ENCODE measurements around the gene BMF. TPM values are rescaled to one million over a fixed set of nuclear protein-coding genes. Genes with fewer than 3 reads are reported as not detected.

BMF gene
- total RNA-seq, 1 donor from 2014 or later, result 5.5 TPM

DNA sequence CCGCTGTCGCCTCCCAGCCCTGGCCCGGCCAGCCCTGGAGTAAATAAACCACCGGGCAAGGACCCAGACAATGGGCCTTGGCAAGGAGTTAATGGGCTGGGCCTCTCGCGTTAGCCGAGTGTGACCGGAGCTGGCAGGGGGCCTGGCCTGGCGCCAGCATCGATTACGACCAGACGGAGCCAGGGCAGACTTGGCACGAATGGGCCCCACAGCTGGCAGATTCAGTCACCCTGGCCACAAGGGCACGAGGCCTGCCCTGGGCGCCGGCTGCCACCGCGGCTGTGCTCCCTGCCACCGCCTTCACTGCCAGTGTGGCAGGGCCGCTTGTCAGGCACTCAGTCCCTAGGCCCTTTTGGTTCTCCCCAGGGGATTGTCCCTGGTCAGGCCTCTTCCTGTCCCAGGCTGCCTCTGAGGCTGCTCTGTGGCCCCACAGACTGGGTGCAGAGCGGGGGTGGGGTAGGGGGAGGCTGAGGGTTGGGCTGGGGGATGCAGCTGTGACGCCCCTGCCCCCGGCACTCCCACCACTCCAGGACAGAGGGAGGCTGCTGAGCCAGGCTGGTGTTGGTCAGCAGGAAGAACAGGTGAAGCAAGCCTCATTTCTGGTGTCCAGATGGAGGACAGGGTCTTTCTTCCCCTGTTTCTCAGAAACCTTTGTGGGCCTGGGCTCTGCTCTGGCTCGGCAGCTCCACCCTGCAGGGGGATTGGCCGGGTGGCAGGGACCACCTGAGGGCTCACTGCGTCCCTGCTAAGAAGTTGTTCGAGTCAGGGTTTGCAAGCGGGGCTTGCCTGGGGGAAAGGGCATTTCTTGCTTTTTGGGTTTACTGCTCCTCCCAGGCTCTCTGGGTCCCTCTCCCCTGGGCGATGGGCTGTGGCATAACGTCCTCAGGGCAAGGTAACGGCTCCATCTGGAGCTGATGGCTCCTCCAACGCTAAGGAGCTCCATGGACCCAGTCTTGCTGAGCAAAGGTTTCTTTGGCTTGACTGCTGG is 39.2 kb downstream of the BMF start:
- intact Hi-C loops (cut with micrococcal nuclease), result no loop called here

DNA sequence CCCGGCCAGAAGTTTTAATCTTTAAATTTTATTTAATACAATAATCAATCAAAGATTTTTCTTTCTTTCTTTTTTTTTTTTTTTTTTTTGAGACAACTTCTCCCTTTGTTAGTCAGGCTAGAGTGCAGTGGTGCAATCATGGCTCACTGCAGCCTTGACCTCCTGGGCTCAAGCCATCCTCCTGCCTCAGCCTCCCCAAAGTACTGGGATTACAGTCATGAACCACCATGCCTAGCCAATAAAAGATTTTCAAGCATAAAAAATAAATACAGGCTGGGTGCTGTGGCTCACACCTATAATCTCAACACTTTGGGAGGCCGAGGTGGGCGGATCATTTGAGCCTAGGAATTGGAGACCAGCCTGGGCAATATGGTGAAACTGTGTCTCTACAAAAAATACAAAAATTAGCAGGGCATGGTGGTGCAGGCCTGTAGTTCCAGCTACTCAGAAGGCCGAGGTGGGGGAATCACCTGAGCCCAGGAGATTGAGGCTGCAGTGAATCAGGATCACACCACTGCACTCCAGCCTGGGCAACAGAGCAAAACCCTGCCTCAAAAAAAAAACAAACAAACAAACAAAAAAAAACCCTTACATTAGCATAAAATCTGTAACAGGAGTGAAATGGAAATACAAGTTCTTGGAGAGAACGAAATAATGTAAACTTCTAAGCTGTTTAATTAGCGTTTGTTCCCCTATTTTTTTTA is 40.6 kb downstream of the BMF start:
- intact Hi-C loops (cut with micrococcal nuclease), result no loop called here

DNA sequence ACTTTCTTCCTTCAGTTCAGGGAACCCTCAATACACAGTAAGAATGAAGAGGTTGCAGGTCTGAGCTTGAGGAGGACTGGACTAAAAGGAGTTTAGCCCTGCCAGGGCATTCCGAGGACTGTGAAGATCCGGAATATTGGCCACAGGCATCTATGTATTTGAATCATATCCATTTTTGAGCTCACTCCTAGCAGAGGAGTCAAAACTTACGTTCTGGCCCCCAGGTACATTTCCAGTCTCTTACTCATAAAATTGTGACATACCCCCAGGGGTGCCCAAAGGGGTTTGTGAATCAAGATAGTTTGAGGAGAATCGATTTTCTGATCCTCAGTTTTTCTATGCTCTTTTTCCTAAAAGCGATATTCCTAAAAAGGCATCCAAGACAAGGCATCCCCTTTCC is 42.1 kb downstream of the BMF start:
- intact Hi-C loops (cut with micrococcal nuclease), result no loop called here

DNA sequence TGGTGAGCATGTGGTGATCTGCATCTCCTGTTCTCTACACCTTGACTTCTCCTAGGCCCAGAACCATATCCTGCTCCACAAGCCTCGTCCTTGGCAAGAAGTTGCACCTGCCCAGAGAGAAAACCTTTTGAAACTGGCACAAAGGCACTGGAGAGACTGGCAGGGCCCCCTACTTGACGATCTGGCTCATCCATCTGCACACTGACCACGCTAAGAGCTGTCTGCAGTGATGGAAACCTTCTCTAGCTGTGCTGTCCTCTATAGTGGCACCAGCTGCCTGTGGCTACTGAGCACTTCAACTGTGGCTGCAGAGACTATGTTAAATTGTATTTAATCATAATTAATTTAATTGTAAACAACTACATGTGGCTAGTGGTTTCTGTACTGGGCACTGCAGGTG is 43.5 kb downstream of the BMF start:
- intact Hi-C loops (cut with micrococcal nuclease), result no loop called here

DNA sequence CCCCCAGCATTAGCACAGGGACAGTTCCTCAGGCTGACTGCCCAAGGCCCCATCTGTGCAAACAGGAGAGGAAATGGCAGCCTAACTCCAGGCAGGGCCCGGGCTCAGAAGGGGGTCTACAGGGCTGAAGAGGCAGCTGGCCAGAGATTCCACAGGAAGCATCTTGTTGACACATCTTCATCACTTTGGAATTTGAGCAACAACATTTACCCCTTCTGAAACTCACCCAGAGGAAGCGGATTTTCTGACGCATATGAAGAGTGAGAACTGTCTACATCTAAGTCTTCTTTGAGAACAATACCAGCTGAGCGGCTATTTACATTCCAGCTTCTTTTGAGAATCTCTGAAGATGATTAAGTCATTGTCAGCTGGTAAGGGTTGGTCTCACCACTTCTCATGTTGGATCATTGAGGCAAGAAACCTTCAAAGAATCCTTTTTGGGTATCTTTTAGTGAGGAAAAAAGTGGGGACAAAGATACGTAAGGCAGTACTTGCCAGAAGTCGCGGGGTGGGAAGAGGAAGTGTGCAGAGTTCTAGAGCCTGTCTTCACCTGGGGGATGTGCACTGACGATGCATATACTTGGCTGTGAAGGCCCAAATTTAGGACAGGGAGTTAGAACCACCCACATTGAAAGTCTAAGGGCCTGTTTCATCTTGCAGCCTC is 44.3 kb downstream of the BMF start:
- intact Hi-C loops (cut with micrococcal nuclease), result no loop called here

DNA sequence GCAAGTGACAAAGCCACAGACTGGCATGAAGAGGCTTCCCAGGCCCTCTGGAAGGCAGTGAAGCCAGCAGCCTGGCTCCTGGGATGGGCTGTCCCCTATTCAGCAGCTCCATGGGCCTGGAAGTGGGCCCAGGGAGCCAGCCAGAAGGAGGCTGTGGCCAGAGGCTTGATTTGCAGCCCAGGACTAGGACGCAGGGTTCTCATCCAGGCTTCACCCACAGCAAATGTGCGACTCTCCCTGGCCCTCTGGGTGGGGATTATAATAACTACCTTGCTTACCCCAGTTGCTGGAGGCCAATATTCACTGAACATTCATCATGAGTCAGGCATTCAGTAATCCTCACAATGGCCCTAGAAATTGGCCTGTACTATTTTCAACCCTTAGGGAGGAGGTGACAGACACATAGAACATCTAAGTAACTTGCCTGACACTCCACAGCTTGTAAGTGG is 45.1 kb downstream of the BMF start:
- intact Hi-C loops (cut with micrococcal nuclease), result no loop called here

DNA sequence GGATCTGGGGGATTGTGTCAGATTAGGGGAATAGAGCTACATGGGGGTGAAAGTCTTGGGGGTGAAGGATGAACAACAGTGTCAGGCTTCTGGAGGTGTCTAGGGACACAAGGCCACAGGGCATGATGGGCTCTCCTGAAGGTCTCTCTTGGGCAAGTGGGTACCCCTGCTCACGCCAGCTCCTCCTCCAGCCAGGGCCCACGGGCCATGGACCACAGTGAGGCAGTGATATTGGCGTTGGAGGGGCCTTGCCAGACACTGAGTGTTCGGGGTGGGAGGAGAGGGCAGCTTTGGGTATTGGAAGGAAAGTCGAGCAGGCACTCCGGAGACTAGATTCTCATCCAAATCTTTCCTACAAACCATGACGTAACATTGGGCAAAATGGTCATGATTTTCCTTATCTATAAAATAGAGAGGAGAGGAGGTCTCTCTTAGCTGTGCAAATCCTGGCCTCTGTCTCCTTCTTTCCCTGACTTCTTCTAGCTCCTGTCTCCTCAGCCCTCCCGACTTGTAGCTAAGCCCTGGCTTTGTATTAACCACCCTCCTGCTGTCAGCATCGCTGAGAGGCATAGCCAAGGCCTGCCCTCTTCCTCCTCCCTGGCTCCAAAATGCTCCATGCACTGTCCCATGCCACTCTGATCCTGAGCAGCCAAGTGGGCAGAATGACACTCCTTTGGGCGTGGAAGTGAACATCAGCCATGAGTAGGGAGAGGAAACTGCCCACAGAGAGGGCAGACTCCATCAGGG is 45.7 kb downstream of the BMF start:
- intact Hi-C loops (cut with micrococcal nuclease), result no loop called here

DNA sequence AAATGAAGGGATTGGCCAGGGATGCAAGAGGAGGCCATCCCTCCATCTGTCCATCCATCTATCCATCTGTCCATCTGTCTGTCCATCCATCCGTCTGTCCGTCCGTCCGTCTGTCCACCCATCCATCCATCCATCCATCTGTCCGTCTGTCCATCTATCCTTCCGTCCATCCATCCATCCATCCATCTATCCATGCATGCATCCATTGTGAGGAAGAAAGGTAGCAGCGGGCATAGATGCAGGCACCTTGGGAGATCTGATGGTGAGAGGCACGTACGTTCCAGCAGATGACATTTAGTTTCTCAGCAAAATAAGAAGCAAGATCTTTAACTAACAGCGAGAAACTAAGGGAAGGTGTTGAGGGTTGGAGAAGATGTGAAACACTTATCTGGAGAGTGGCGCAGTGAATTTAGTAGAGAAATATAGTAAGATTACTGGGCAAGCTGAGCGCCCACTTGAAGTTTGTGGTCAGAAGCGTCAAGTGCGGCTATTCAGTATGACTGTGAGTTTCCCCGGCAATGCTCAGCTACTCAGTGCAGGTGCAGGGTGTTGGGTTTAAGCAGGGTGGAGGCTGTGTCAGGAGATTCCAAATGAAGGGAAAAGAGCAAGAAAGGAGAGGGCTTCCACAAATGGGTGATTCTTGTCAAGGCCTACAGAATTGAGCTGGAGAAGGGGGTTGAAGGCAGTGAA is 47.3 kb downstream of the BMF start:
- intact Hi-C loops (cut with micrococcal nuclease), result no loop called here

DNA sequence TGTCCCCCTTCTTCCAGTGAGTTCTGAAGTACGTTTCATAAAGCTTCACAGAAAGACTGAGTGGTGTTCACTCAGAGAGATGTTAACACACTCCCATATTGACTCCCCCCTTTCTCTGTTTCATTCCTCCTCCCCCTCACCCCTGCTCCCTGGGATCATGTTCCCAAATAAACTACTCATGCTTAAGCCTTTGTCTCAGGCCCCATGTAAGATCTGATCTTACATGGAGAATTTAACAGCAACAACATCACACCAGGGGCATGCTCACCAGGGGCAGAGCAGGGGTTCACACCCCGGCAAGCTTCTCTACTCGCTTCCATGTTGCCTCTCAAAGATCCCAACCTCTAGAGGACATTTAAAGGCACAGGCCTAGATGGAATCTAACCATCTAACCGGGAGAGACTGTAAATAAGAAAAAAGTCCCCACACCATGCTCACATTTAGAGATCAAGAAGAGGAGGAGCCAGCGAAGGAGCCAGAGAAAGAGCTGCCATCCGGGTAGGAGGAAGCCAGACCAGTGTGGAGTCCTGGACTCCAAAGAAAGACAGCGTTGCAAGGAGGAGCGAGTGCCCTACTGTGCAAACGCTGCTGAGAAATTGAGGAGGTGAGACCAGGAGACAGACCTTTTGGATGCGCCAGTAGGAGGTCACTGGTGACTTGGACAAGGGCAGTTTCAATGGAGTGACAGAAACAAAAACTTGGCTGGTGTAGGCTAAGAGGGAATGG is 48.3 kb downstream of the BMF start:
- intact Hi-C loops (cut with micrococcal nuclease), result no loop called here

DNA sequence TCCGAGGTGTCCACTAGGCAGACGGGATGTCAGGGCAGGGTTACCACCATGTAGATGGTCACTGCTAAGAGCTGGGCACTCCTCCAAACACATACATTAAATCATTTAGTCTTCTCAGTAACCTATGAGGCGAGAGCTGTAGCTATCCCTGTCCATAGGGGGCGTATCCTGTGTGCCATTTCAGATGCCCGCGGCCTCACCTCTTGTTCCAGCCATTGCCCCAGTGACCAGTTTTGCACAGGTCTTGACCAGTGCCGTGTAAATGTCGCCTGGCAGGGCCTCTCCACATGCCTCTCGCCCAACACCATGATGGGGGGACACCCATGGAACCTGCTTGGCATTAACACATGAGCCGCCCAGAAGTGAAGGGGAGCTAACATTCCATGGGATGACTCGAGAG is 48.9 kb downstream of the BMF start:
- intact Hi-C loops (cut with micrococcal nuclease), result no loop called here

DNA sequence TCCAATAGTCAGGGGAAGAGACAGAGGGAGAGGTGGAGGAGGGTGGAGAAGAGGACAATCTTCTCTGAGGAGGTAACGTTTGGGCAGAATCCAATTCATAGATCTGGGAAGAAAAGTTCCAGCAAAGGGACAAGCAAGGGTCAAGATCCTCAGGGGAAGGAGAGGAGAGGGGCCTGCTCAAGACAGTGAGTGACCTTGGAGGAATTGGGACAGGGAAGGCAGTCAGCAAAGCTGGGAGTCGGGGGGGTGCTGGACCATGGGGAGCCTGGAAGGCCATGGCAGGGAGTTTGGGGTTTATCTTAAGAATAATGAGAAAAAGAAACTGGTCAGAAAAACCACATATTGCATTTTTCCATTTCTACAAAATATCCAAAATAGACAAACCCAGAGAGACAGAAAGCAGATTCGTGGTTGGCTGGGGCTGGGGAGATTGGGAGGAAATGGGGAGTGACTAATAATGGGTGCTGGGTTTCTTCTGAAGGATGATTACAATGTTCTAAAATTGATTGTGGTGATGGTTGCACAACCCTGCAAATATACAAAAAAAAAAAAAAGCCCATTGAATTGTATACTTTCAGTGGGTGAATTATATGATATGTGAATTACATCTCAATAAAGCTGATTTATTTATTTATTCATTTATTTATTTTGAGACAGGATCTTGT is 50.1 kb downstream of the BMF start:
- intact Hi-C loops (cut with micrococcal nuclease), result no loop called here

DNA sequence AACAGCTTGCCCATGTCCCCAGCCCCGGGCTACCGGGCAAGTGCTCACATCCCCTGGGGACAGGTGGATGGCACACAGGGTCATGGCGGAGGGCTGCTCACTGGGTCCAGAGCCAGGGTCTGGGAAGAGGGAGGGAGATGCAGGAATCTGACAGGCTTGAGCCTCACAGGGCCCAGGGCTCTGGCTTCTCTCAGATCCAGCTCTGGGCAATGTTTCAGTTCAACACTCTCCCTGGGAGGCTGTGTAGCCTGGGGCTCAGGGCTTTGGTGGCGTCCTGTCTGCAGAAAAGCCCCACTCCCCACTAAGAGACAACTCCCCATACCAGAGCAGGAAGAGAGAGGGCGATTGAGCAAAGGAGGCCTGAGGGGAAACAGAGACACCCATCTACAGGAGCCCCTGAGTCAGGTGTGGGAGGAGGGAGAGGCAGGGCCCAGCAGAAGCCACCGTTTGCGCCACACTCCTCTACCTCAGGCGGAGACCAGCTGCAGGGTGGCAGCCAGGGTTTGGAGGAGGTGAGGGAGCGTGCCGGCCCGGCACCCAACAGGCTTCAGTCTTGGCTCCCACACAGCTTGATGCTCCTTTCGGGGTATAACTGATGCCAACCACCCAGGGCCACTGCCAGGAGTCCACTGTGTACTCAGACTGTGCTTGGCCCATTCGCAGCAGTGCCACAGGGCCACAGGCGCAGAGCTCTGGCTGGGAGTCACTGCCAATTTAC is 52.9 kb downstream of the BMF start:
- intact Hi-C loops (cut with micrococcal nuclease), result no loop called here

DNA sequence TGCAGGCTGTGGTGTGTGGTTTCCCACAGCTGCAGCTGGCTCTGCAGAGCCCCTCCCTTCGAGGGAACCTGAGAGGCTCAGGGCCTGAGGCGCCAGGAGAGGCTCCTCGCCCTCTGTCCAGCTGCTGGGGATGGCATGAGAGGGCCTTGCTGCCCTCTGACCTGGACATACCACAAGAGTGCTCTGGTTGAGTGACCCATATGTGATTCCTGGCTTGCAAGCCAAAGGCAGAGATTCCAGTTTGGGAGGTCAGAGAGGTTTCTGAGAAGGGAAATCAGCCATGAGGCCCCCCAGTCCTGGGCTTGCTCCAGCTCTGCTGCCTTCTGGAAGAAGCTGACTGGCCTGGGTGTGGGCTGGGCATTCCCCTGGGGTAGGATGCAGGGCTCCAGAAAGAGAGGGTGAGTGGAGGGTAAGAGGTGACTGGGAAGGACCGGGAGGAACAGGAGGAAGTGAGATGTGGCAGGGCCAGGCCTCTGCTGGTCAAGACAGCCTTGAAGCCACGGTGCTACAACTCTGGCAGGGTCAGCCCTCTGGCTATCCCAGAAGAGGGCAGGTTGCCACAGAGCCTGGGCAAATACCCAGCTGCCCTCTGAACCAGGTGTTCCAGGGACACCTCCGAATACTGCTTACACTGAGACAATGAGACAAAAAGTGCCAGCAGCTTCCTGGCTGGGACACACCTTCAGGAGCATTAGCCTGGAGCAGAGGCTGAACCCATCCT is 53.7 kb downstream of the BMF start:
- intact Hi-C loops (cut with micrococcal nuclease), result no loop called here

DNA sequence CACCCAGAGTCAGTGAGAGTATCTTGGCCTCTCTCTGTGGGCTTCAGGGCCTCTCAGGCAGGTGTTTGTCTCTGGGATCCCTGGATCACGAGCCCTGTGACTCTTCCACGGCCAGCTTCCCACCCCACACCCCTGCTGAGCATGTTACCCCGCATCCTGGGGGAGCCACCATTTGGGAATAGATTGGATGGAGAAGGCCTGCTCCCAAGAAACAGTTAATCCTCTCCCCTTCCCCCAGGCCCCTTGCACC is 54.1 kb downstream of the BMF start:
- intact Hi-C loops (cut with micrococcal nuclease), result no loop called here

DNA sequence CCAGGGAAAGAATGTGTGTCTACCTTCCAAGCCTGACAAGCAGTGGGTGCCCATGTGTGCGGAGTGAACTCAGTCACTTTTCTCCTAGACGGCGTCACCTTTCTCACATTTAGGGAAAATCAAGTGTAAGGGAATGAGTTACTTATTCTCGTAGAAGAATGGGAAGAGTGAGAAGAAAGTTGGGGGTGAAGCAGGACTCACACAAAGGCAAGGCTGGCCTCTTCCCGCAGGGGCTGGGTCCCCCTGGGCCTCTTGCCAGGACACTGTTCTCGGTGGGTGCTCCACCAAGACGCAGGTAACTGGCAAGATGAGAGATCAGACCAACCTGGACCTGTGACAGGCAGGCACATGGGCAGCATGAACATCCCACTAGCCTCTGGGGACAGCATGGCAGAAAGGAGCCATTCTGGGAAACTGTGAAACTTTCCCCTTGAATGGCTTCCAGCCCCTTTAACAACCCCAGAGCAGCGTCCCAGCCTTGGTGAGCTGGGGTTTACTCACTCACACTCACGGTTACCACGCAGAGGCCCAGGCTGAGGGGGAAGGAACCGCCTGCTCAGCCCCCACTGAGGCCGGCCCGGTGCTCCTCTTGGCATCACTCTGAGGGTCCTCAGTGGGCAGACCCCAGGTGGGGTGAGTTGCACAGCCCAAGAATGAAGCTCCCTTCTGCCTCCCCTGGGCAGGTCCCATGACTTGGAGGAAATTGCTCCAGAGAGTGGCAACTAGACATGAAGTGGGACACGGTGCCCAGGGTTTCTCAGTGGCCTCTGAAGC is 54.7 kb downstream of the BMF start:
- intact Hi-C loops (cut with micrococcal nuclease), result no loop called here

DNA sequence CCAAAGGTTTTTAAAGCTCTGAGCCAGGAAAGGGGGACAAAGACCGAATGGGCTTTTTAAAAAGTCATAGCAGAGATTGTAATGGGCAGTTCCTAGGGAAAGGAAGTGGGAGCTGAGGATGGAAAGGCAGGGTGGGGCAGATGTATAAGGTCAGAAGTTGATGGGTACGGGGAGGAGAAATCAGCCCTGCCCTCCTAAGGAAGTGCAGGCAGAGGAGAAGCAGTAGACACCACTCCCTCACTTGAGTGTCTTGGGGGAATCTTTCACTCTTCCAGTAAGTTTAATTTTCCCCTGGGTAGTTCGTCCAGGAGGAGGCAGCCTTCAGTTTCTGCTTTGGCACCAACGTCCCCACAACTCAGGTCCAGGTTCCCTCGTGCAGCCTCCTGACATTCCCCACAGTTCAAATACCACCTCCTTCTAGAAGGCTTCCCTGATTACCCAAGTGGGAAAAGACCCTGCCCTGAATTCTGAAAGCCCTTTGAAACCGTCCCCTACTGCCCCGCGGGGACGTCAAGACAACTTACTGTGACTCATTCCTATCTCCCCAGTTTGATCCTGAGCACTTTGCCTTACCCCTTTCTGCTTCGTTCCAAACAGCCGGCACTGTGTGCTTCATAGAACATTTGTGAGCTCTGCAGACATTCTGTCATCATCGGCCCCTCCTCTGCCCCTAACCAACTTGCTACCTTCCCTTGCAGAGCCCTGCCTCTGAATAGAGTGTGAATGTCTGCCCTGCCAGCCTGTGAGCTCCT is 55.4 kb downstream of the BMF start:
- intact Hi-C loops (cut with micrococcal nuclease), result no loop called here

DNA sequence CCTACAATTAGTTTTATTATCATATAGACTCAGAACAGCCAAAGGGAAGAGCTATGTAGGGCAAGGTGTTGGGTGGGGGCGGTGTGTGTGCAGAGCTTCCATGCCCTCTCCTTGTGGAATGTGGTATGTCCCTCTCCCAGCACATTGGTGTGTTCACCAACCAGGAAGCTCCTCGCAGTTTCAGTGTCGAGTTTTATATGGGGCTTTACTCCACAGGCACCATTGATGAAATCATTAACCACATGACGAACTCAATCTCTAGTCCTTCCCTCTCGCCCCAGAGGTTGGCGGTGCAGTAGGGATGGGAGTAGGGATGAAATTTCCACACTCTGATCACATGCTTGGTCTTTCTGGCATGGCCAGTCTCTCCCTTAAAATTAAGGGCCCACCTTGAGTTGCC is 56.1 kb downstream of the BMF start:
- intact Hi-C loops (cut with micrococcal nuclease), result no loop called here
